Stimulated activated naive B cell treated with anti-CD40 and anti-IgM and Interleukin-4, amounts not matched to agents 10 μg/mL and 1 μg/mL and 100 μg/mL, for 72 hours (primary cell): ENCODE results near the gene NCK2.
A peak's percentile ranks its signal among the peaks of the same experiment; 100 is the strongest.

Source experiments
- ATAC-seq, 2 donors: fragments of 150-1000 bp; cut with Tn5 transposase; replicated peaks; 2 replicates each; pipeline ENCODE4 v1.10.0; 2021; ENCODE audit warnings: moderate library complexity in 1 of 2
- DNase-seq: peaks from one replicate; pipeline ENCODE4 v3.0.0; 2021
- H3K27ac Mint-ChIP-seq: one replicate; pipeline ENCODE4 v1.8.0; 2022; ENCODE audit warnings: mild to moderate bottlenecking, mixed read lengths
- H3K27me3 Mint-ChIP-seq, 2 donors: one replicate each; pipeline ENCODE4 v1.8.0; 2022; ENCODE audit warnings: mixed read lengths in 2 of 2
- H3K36me3 Mint-ChIP-seq, 2 donors: one replicate each; pipeline ENCODE4 v1.8.0; 2022; ENCODE audit warnings: mixed read lengths in 2 of 2, mild to moderate bottlenecking in 1 of 2
- H3K4me1 Mint-ChIP-seq, 2 donors: one replicate each; pipeline ENCODE4 v1.8.0; 2022; ENCODE audit warnings: mixed read lengths in 2 of 2, mild to moderate bottlenecking in 1 of 2
- H3K4me3 Mint-ChIP-seq, 2 donors: one replicate each; pipeline ENCODE4 v1.8.0; 2022; ENCODE audit warnings: mild to moderate bottlenecking in 2 of 2, mixed read lengths in 2 of 2, moderate library complexity in 1 of 2
- H3K9me3 Mint-ChIP-seq, 2 donors: one replicate each; pipeline ENCODE4 v1.8.0; 2022; ENCODE audit warnings: mixed read lengths in 2 of 2, mild to moderate bottlenecking in 1 of 2

The NCK2 gene

GRCh38 chr2:105781274-105781978 lies 36.7 kb downstream of the NCK2 start:
- DNase-seq, result no peak
- Mint-ChIP-seq H3K4me3 (peak overlapping the region; percentile 1 to 15), H3K9me3 (no peaks in the 10 kb centered on the region), H3K27me3 (no peaks in the 10 kb centered on the region), H3K36me3 (peaks cover 26 to 46% of the 10 kb centered on the region in 2 donors), H3K4me1 (peaks cover 57 to 96% of the 10 kb centered on the region in 2 donors), H3K27ac (peak overlapping the region; percentile 89)
- ATAC-seq, result no peak

GRCh38 chr2:105782123-105782522 lies 37.4 kb downstream of the NCK2 start:
- Mint-ChIP-seq H3K27me3 (no peaks in the 10 kb centered on the region), H3K4me1 (peaks cover 57 to 96% of the 10 kb centered on the region in 2 donors), H3K9me3 (no peaks in the 10 kb centered on the region), H3K27ac (peak overlapping the region; percentile 89), H3K4me3 (no peak overlapping the region), H3K36me3 (peaks cover 32 to 53% of the 10 kb centered on the region in 2 donors)
- ATAC-seq (no peak), DNase-seq (no peak)

DNA sequence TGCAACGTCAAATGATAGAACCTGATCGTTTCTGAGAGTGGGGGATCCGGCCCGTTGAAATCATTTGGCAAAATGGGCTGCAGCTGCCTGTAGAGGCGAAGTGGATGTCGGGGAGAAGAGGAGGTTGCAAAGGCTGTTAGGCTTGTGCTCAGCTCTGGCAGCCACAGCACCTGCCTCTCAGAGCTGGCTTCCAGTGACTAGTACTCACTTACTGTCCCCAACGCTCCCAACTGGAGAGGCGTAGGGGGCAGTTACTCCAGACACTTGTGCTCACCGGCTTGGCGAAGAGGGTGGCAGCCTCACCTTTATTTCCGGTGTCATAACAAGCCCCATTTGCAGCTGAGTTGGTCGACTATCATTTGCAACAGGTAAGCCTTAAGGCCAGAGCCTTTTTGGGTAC lies 37.9 kb downstream of the NCK2 start:
- H3K27ac Mint-ChIP-seq, result peak overlapping the region; percentile 89
- peaks cover 33 to 51% of the 10 kb centered on the region in 2 donors for H3K36me3 Mint-ChIP-seq
- no peaks in the 10 kb centered on the region for H3K27me3 Mint-ChIP-seq
- H3K4me3 Mint-ChIP-seq, result no peak overlapping the region
- peaks cover 55 to 96% of the 10 kb centered on the region in 2 donors for H3K4me1 Mint-ChIP-seq
- H3K9me3 Mint-ChIP-seq, result no peaks in the 10 kb centered on the region
- no peak for ATAC-seq
- DNase-seq, result no peak

DNA sequence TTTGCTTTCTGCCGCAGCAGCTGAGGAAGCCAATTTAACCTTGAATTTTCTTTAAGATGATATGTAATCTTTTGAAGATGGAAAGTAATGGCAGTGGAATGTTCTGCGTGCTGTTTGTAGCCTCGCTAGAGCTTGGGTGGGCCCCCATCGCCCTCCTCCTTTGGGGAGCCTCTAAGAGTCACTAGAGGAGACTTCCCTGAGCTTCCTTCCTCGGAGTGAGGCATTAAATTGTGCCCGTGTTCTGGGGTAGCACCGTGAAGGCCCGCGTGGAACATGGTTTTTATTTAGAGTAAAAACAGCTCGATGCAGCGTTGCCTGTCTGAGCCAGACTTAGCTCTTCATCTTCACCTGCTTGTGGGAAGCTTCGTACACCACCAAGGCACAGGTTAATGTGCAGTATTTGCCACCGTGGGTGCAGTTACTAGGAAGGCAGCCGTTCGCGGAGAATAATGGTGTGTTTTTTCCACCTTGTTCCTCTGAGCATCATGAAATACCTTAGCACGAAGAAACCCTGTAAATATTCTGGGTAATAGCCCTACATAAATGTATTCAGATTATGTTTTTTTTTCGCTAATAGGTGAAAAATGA lies 38.5 kb downstream of the NCK2 start:
- H3K4me1 Mint-ChIP-seq, result peaks cover 53 to 96% of the 10 kb centered on the region in 2 donors
- ATAC-seq (no peak), DNase-seq (no peak)
- H3K36me3 Mint-ChIP-seq, result peaks cover 33 to 51% of the 10 kb centered on the region in 2 donors
- H3K9me3 Mint-ChIP-seq, result no peaks in the 10 kb centered on the region
- peak overlapping the region; percentile 89 for H3K27ac Mint-ChIP-seq
- no peaks in the 10 kb centered on the region for H3K27me3 Mint-ChIP-seq
- H3K4me3 Mint-ChIP-seq, result no peak overlapping the region

GRCh38 chr2:105783972-105784371 lies 39.3 kb downstream of the NCK2 start:
- peaks cover 35 to 55% of the 10 kb centered on the region in 2 donors for H3K36me3 Mint-ChIP-seq
- no peak overlapping the region for H3K27ac Mint-ChIP-seq
- no peaks in the 10 kb centered on the region for H3K27me3 Mint-ChIP-seq
- peak overlapping the region in 1 of 2 donors; percentile 6 for H3K4me3 Mint-ChIP-seq
- no peaks in the 10 kb centered on the region for H3K9me3 Mint-ChIP-seq
- H3K4me1 Mint-ChIP-seq, result peaks cover 53 to 97% of the 10 kb centered on the region in 2 donors
- no peak for DNase-seq
- no peak for ATAC-seq

DNA sequence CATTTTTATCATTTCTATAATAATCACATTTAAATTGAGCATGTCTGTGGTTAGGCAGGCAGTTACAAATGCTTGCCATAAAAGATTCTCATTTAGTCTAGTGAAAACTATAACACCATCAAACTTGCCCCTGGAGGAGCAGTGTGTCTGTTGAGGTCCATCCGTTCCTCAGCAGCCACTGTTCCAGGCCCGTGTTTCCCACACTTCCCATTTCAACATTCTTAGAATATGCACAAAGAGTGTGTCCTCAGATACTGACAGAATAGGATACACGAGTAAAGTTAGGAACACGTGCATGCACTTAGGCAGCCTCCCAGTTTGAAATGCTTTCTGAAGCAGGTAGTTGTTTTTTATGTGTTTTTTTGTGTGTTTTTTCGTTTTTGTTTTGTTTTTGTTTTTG lies 39.9 kb downstream of the NCK2 start:
- H3K27me3 Mint-ChIP-seq, result no peaks in the 10 kb centered on the region
- H3K4me1 Mint-ChIP-seq, result peaks cover 54 to 98% of the 10 kb centered on the region in 2 donors
- no peaks in the 10 kb centered on the region for H3K9me3 Mint-ChIP-seq
- DNase-seq (no peak), ATAC-seq (no peak)
- H3K36me3 Mint-ChIP-seq, result peaks cover 34 to 55% of the 10 kb centered on the region in 2 donors
- H3K4me3 Mint-ChIP-seq, result no peak overlapping the region
- H3K27ac Mint-ChIP-seq, result no peak overlapping the region

DNA sequence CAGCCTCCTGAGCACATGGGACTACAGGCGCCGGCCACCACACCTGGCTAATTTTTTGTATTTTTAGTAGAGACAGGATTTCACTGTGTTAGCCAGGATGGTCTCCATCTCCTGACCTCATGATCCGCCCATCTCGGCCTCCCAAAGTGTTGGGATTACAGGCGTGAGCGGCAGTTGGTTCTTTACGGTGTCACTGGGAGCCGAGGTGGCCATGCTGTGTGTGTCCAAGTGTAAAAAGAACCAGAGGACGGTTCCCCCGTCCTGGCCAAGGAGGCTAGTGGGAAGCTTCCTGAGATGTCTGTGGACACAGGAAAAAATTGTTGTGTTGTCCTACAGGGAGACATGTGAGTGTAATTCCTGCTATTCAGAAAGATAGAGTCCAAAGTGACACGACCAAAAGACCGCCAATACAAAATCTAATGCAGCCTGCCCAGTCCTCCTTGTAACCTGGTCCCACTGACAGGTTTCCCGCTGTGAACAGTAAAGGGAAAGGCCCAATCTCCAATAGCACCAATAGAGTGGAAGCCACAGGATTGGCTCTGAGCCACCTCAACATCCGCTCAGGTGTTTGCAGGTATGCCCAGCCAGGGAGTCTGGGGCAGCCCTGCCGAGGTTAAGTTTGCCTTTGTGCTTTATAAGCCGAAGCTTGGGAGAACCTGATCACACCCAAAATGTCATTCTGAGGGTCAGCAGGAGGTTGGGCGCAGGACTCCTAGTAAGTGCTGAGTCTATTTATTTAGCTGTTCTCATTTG lies 40.6 kb downstream of the NCK2 start:
- no peak for DNase-seq
- Mint-ChIP-seq H3K27ac (peak overlapping the region; percentile 4), H3K4me3 (no peak overlapping the region), H3K27me3 (no peaks in the 10 kb centered on the region), H3K9me3 (no peaks in the 10 kb centered on the region), H3K36me3 (peaks cover 35 to 53% of the 10 kb centered on the region in 2 donors), H3K4me1 (peaks cover 54 to 99% of the 10 kb centered on the region in 2 donors)
- ATAC-seq, result no peak

- Mint-ChIP-seq H3K9me3 (no peaks in the 10 kb centered on the region), H3K27me3 (no peaks in the 10 kb centered on the region), H3K36me3 (peaks cover 33 to 49% of the 10 kb centered on the region in 2 donors), H3K27ac (peak overlapping the region; percentile 91), H3K4me3 (peak overlapping the region; percentile 48 to 62), H3K4me1 (peaks cover 55 to 99% of the 10 kb centered on the region in 2 donors)
- DNase-seq (no peak), ATAC-seq (peak; percentile 8 to 14)
These were observed 41.8 kb downstream of the NCK2 start for GRCh38 chr2:105786231-105787230.

- DNase-seq, result no peak
These were observed 42.9 kb downstream of the NCK2 start for GRCh38 chr2:105787376-105788318.

DNA sequence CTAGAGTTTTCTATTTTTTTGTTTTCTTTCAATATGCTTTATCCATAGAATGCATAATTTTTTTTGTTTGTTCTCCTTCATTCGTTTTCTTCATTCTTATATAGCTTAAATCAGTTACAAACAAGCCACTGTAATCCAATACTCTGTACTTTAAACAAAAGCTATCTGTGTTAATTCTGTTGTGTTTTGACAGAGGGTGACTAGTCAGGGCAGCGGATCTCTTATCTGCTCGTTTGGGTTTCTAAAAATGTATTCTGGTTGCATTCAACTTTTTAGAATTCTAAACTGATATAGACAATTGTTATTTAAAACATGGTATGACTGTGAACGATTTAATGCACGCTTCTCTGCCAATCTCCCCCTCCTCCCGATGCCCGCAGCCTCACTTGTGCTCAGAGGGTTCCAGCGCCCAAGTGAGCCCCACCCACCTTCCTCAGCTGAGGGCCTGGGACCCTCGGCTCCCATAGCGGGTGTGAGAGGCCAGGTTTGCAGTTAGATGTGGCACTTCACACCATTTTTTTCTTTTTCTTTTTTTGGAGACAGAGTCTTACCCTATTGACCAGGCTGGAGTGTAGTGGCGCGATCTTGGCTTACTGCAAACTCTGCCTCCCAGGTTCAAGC lies 44.1 kb downstream of the NCK2 start:
- no peaks in the 10 kb centered on the region for H3K27me3 Mint-ChIP-seq
- H3K27ac Mint-ChIP-seq, result peak overlapping the region; percentile 83
- ATAC-seq (no peak), DNase-seq (no peak)
- peaks cover 63 to 99% of the 10 kb centered on the region in 2 donors for H3K4me1 Mint-ChIP-seq
- H3K36me3 Mint-ChIP-seq, result peaks cover 44 to 54% of the 10 kb centered on the region in 2 donors
- no peaks in the 10 kb centered on the region for H3K9me3 Mint-ChIP-seq
- peak overlapping the region; percentile 19 to 28 for H3K4me3 Mint-ChIP-seq

More at GRCh38 chr2:105787376-105788318, 42.9 kb downstream of the NCK2 start:
- Mint-ChIP-seq H3K4me1 (peaks cover 55 to 99% of the 10 kb centered on the region in 2 donors), H3K27me3 (no peaks in the 10 kb centered on the region), H3K4me3 (peak overlapping the region; percentile 48 to 55), H3K36me3 (peaks cover 36 to 50% of the 10 kb centered on the region in 2 donors), H3K9me3 (no peaks in the 10 kb centered on the region), H3K27ac (peak overlapping the region; percentile 91)
- peak in 1 of 2 donors; percentile 21 for ATAC-seq

- Mint-ChIP-seq H3K4me3 (peak overlapping the region; percentile 69 to 73), H3K36me3 (peaks cover 41 to 50% of the 10 kb centered on the region in 2 donors), H3K9me3 (no peaks in the 10 kb centered on the region), H3K27ac (peak overlapping the region; percentile 98), H3K27me3 (no peaks in the 10 kb centered on the region), H3K4me1 (peaks cover 62 to 93% of the 10 kb centered on the region in 2 donors)
- DNase-seq (peak; percentile 64), ATAC-seq (peak; percentile 88 to 91)
These were observed 45.2 kb downstream of the NCK2 start for GRCh38 chr2:105789745-105790460.
